GM19372 (cell line): ENCODE results near the gene EVI2A.
"Not testable (repeated sequence)": the region's sequence is repeated elsewhere in the genome, so short reads cannot be mapped to it uniquely, and the experiment has no call there.

Experiments used
- ATAC-seq: cut with Tn5 transposase; IDR thresholded peaks from one replicate; pipeline ENCODE4 v1.9.1; 2021; ENCODE audit warnings: mild to moderate bottlenecking, low read depth, moderate library complexity; ENCODE audit not compliant: unreplicated experiment

Gene EVI2A

DNA sequence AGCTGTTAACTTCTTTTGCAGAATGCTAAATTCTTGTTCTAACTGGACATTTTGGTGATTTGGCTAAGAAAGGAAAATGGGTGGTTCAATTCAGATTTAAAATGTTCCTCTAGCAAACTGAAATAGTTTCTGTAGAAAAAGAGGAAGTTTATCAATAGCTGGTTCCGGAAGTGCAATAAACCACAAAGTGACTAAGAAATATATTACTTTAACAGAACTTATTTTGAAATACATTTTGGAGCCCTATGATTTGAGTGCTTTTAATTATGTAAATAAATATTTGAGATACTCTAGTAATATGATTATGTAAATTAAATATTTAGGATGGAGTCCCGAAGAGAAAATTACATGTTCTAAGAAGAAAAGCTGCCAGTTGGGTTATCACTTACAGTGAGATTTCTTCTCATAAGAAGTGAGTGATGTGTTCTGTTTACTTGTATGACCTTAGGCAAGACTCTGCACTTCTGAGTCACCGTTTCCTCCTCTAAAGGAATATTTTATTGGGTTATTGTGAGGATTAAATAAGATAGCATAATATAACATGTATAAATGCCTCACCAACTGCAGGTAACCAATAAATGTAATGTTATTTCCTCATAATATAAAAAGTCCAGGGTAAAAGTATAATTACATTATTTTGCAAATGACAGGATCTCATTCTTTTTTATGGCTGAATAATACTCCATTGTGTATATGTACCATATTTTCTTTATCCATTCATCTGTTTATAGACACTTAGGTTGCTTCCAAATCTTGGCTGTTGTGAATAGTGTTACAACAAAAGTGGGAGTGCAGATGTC is 7.2 kb downstream of the EVI2A start, which contains the start of gene EVI2B:
EVI2B (minus strand) TSS at position 73 of the 800 bp plus-strand sequence. CDS start 8,445 bp downstream, outside the sequence.
- ATAC-seq = no peak

DNA sequence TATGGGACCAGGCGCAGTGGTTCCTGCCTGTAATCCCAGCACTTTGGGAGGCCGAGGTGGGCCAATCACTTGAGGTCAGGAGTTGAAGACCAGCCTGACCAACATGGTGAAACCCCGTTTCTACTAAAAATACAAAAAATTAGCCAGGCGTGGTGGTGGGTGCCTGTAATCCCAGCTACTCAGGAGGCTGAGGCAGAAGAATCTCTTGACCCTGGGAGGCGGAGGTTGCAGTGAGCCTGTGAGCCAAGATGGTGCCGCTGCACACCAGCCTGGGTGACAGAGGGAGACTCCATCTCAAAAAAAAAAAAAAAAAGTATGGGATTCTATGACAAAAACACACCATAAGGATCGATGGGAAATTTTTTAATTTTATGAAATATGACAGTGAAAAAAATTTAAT is 9.2 kb downstream of the EVI2A start:
- ATAC-seq = not testable (repeated sequence)

DNA sequence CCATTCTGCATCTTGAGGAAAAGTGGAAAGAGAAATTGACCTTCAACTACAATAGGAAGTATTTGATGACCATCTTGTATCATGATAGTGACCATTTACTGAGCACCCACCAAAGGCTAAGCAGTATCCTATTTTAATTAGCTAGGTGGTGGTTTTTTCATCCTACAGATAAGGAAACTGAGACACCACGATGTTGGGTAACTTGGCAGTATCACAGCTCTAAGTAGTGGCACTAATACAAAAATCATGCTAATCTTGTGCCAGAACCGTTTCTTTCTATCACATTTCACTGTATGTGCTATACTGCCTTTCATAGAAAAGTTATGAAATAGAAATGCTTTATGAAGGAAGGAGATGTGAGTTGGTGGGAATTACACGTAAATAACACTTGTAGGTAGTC is 9.9 kb downstream of the EVI2A start:
- no peak for ATAC-seq

- no peak for ATAC-seq
These were observed 10.5 kb downstream of the EVI2A start for GRCh38 chr17:31310886-31311285.

GRCh38 chr17:31310260-31310659 is 11.2 kb downstream of the EVI2A start:
- no peak for ATAC-seq

GRCh38 chr17:31309556-31309955 is 11.9 kb downstream of the EVI2A start:
- ATAC-seq = no peak

DNA sequence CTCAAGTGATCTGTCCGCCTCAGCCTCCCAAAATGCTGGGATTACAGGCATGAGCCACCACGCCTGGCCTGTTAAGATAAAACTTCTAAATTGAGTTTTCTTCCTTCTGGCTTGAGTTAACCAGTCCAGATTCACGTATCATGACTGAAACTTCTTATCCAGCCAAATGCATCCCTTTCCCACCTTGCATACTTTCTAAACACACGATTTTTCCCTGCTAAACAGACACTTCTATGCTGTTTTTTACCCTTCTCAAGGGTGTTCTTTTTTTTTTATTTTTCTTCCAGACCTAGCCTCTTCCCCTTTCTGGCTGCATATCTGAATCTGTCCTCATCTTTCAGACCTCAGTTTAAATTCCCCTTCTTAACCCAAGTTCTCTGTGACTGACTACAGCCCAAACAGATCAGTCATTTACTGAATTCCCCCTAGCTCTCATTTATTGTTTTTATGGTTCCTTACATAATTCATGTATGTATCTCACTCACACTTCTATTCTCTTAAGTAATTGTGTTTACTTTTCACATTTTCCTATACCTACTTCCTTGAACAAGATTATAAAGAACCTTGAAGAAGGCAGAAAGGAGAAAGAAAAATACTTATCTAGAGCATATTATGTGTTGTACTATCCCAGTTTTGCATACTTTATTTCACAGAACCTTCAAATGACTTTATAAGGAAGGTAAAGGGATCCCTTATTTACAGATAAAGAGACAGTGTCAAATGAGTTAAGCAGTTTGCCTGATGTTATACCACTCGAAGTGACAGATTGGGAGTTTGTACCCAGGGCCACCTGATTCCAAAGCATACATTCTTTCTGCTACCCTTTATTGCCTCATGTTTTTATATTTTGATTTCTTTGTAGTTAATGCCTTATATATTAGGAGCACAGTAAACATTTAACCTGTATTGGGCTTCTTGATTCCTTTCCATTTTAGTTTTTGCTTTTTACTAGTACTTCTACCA is 12.8 kb downstream of the EVI2A start:
- no peak for ATAC-seq

DNA sequence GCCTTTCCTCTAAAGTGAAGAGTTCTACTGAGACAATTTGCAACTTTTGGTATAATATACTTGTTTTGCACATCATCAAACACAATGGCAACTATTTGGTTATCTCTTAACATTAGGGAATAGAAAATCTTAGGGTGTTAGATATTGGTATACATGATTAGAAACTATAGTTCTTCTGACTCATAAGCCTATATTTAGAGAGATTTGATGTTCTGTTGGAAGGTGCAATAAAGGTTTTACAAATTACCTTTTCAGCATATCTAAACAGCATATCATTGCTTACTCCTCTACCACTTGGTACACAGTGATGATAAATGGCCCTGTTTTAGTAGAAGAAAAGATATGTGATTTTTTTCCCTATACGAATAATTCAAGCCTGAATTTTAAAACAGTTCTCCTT is 13.8 kb downstream of the EVI2A start:
- no peak for ATAC-seq

- no peak for ATAC-seq
These were observed 21.8 kb downstream of the EVI2A start for GRCh38 chr17:31299624-31300023.

GRCh38 chr17:31297090-31297489 is 24.3 kb downstream of the EVI2A start, which contains the start of gene OMG:
Gene OMG (minus strand): TSS chr17:31297239. CDS start chr17:31296331, 908 bp downstream.
- no peak for ATAC-seq

DNA sequence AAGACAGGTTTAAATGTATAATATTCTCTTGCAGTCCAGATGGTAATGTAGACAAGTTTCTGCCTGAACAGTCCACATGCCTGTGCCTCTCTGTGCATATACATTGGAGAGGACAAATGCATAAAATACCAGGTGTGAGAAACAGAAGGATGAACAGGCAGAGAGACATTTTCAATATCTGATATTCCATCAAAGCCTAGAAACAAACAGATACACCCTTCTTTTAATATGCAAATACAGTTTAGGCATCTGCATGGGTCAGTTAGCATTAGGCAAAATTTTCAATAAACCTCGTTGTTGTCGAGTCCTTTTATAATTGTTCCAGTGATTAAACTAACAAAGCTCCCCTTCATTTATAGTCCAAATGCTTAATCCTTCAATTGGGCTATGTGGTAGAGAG is 25.3 kb downstream of the EVI2A start:
- no peak for ATAC-seq

DNA sequence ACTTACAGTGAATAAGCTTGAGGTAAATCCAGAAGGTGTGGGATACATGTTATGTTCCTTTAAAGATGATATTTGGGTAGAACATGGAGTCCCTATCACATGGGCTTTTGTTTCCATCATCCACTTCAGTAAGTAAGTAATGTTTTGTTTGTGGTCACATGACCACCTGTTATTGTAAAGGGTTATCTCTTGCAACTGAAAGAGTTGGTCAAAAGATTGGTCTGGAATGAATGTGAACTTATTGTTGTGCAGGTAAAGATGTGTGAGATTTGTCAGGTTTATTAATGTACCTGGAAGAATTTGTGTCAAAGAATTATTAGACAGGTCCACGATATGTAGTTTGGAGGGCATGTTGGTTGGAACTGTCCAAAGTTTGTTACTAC is 25.9 kb downstream of the EVI2A start:
- ATAC-seq = no peak

DNA sequence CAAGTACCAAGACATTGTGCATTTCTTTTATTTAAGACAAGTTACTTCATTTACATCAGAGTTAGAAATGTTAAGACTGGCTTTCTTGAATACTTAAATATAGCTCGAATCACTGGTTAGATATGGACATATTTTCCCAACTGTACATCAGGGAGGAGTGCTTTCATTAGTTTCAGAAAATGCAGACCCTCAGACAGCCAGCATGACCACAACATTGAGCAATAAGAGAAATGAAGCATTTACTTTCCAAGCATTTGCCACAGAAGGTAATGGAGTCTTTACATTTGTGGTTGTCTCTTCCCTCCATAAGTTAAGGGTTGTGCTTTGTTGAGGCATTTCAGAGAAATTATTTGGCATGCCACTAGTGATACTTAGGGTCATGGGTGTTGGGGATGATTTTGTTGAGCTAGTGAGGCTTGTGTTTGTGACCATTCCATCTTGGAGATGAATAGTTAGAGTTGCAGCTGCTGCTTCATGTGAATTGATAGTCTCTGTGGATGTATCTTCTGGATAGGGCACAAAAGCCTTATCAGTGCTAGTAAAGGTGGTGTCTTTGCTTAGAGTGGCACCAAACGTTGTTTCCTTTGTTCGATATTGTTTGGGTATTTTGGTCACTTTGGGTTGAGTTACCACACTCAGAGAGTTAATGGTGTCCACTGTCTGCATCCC is 26.5 kb downstream of the EVI2A start:
- no peak for ATAC-seq

DNA sequence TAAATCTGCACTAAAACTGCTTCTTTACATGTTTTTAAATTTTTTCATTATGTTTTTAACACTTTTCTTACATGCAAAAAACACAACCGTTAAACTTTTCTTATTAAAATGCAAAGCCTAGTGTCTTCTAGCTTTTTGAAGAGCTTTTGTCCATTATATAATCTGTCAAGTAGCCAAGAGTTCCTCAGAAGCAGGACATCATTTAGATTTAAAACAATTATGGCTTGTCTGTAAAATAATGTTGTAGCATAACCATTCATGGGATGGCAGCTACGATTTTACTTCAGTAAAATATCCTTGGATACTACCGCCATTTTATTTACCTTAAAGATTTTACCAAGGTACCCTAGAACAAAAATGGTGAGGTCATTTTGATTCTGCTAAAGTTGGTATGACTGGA is 27.2 kb downstream of the EVI2A start:
- no peak for ATAC-seq

DNA sequence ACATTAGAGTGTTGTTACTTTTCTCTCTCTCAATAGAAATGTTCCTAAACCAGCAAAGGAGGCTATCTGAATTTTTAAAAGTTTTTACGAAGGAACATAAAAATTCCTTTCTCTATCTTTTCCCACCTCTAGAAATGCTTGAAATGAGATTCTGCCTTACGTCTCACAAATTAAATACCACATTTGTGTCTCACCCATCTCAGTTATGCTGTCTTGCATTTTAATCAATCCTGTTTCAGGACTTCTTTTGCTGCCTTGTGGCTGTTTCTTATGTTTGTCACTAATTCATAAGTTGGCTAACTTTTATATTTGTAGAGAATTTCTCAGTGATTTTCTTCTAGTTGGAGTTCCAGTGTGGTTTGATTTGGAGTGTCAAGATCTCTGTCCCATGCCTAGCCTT is 27.8 kb downstream of the EVI2A start:
- no peak for ATAC-seq

DNA sequence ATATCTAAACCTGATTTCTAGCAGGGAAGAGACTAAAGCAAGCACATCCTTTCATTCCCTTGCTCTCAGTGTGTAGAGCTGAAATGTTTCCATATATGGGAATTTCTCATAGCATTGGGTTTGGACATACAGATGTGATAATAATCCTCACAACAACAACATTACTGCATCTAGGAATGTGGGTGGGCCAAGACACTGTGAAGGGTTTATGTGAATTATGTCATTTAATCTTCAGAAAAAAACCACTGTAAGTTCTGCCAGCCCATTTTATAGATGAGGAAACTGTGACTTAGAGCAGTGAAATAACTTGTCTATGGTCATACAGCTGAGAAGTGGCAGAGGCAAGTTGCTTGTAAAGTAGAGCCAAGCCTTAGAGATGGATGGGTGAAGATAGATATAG is 29.6 kb downstream of the EVI2A start:
- no peak for ATAC-seq

GRCh38 chr17:31289790-31290189 is 31.6 kb downstream of the EVI2A start:
- no peak for ATAC-seq

DNA sequence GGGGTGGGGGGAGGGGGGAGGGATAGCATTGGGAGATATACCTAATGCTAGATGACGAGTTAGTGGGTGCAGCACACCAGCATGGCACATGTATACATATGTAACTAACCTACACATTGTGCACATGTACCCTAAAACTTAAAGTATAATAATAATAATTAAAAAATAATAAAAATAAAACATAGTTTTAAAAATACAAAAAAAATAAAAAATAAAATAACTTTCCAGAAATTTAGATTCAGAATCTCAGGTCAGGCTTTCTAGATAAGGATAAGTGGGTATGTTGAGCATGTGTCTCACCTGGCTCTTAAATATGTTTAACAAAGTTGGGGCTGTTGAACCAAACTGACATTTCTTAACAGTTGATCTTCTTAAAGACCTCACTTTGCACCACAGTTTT is 33.5 kb downstream of the EVI2A start:
- ATAC-seq = not testable (repeated sequence)

- ATAC-seq = no peak
These were observed 34.8 kb downstream of the EVI2A start for GRCh38 chr17:31286587-31286986.

GRCh38 chr17:31283841-31284240 is 37.6 kb downstream of the EVI2A start:
- ATAC-seq = no peak

GRCh38 chr17:31281061-31281460 is 40.4 kb downstream of the EVI2A start:
- no peak for ATAC-seq
